Activated CD4-positive, CD25-positive, alpha-beta regulatory T cell treated with anti-CD3 and anti-CD28 coated beads, Interleukin-2, amount 50 U/mL, for 24 hours (primary cell): Measurements from ENCODE around the gene DHRS3.
A peak's percentile ranks its signal among the peaks of the same experiment; 100 is the strongest.
"Not testable (repeated sequence)": the region's sequence is repeated elsewhere in the genome, so short reads cannot be mapped to it uniquely, and the experiment has no call there.

Source experiments
- ATAC-seq, 2 donors: fragments of 150-1000 bp; cut with Tn5 transposase; one replicate each; pipeline ENCODE4 v1.10.0; 2021; ENCODE audit warnings: mild to moderate bottlenecking in 1 of 2, moderate library complexity in 1 of 2

DHRS3 gene

DNA sequence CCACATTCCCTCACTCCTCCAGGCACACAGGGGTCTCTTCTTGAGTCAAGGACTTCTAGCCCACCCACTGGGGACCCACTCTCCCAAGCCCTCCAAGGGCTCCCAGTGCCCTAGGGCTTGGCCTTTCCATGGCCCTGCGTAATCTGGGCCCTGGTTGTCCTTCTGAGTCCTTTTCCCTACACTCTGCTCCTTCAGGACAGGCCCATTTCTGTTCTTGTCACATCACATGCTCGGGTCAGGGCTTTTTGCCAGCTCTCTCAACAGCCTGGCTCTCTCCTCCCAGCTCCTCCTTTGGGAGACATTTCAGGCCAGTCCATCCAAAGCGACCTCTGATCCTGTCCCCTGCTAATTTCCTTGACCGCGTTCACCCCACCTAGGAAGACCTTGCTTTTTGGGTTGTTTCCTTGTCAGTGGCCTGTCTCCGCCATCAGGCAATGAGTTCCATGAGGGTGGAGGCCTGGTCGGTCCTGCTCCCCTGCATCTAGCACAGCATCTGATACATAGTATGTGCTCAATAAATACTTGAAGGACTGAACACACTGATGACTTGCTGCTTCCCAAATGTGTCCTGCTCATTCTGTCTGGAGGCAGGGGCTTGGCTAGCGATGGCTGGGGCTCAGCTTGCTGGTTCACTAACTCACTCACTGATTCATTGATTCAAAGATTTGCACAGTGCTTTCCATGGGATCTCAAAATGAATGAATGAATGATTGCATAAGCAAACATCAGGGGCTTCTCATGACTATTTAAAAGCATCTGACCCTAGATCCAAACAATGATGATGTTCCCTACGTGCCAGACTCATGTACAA lies 44.8 kb downstream of the DHRS3 start:
- no peak for ATAC-seq

DNA sequence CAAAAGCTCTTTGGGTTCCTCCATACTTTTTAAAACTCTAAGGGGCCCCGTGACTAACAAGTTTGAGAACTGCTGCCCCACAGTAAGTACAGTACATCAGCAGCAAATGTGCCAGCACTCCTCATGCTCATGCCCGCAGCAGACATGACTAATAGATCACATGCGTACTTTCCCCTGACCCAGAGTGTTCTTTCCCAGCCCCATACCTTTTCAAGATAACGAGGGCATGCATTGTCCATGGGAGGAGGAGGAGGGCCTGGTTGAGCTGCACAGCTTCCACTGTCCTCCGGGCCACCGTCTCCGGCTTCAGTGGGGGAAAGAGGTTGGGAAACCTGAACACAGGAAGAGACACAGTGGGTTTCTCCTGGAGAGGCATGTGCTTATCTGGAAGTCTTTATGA lies 45.5 kb downstream of the DHRS3 start:
- peak in 1 of 2 donors; percentile 46 for ATAC-seq

DNA sequence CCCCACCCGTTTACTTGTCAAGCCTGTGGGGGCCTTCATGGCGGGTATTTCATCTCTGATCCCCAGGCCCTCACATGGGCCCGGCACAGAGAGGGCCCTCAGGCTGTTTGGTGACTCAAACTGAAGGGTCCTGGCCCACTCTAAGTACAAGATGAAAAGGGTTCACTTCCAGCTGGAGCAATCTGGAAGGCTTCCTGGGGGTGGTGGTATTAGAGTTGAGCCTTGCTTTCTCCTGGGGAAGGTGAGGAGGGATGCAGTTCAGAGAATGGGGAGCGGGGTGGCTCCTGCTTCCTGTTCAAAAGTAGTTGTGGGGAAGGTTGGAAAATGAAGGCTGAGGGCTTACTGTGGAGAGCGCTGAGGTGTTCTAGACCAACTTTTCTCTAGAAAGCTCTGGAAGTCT lies 47.7 kb downstream of the DHRS3 start:
- ATAC-seq = no peak

DNA sequence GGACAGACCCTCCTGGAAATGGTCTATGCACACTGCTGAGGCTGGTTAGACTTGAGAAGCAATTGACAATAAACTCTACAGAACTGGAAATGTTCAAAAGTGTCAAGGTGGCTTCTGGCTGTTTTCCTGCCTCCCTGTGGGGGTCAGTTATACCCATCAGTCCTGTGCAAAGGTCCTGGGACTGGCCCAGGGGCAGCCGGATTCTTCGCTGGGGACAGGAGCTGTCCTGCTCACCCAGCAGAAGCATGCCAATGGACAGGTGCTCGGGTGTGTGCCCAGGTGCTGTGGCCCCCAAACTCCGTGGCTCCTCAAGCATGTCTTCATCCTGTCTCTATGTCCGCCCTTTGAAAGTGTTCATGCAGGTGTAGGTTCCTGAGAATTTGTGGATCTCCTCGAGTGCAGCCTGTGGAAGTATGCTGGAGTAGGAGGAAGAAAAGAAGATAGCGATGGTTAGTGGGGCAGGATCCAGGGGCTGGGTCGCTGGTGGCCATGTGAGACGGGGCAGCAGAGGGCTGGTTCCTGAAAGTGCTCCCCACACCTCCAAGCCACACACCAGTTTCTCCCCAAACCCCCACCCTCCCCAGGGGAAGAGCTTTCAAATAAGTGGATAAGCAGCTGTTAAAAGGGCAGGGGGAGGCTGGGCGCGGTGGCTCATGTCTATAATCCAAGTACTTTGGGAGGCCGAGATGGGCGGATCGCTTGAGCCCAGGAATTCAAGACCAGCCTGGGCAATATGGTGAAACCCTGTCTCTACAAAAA lies 49.8 kb downstream of the DHRS3 start:
- ATAC-seq = no peak

DNA sequence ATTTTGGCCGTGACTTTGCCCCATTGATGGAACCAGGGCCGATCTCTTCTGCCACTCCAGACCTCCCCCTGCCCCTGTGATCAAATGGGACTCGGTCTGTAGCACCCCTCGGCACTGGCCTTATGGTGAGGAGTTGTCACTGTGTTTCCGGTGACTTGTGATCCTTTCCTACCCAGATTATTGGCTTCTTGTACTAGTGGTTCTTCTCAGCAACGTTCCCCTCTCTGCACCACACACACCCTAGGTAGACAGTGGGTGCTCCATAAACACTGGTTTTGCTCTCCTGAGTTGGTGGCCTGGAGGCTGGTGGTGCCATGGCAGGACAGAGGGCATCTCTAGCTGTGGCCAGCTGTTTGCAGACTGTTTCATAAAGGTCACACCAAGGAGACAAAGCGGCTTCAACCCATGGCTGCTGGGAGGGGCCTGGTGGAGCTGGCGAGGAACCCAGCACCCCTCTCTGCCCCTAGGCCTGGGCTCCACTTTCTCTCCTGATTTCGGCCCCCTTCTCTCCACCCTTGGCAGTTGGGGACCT lies 50.7 kb downstream of the DHRS3 start:
- no peak for ATAC-seq

DNA sequence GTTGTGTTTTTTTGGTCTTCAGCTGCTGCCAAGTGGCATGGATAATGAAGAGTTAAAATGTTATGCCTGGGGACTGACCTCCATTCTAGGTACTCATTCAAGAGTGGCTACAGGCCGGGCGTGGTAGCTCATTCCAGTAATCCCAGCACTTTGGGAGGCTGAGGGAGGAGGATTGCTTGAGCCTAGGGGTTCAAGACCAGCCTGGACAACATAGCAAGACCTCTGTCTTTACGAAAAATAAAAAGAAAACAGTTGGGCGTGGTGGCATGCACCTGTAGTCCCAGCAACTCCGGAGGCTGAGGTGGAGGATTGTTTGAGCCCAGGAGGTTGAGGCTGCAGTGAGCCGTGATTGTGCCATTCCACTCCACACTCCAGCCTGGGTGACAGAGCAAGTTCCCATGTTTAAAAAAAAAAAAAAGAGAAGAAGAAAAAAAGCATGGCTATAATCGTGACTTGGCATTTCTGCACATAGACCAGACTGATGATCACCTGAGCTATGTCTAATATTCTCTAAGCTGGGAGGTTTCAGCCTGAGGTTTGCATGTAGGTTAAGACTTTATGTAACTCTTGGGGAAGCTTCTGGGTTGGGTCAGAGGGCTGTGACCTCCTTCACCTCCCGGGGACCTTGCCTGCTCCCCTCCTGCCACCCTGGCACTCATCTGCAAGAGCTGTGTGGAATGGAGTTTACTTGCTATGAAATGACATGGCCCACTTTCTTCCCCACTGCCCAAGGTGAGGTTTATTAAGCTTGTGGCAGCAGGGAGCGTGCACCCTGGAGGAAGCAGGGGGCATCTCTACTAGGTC lies 51.3 kb downstream of the DHRS3 start:
- no peak for ATAC-seq

DNA sequence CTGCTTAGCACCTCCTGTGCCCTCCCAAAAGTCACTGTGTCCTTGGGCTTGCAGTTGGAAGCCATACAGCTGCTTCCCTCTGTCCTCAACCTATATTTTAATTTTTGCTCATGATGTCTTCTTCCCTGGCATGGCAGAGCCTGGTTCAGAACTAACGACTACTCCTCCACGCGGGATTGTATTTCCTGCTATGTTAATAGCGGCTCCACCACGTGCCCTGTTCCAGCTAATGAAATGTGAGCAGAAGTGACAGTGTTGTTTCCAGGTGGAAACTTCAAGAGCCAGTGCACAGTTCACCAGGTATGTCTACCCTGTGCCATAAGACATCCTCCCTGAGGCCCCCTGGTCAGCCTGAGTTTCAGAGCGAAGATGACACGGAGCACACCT lies 52.1 kb downstream of the DHRS3 start:
- no peak for ATAC-seq

DNA sequence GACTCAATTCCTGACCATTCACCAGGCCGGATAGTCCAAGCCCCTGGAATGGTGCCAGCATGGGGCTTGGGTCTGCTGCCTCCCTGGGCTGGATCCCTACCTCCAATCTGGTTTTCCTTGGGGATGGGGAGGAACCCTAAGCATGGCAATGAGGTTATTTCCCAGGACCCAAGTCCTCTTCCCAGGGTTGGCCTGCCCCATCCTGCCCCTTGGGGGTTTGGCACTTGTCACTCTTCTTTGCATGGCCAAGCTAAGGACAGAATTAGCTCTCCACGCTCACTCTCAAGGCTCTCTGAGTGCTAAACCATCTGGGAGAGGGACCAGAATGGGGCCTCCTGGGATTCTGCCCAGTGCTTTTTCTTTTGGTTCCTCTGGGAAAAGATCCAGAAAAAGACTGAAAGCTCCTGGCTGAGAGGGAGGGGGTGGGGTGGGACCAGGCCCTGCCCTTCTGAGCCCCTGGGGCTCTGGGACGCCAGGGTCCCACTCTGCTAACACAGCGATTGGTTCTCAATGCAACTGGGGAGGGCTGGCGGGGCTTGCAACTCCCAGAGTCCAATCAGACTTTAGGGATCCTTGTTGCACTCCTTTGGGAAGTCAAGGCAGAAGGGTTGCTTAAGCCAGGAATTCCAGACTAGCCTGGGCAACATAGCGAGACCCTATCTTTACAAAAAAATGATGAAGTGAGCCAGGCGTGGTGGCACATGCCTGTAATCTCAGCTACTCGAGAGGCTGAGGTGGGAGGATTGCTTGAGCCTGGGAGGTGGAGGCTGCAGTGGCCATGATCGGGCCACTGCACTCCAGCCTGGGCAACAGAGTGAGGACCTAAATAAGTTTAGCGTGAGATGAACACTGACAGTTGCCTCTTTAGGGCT lies 52.7 kb downstream of the DHRS3 start:
- no peak for ATAC-seq

DNA sequence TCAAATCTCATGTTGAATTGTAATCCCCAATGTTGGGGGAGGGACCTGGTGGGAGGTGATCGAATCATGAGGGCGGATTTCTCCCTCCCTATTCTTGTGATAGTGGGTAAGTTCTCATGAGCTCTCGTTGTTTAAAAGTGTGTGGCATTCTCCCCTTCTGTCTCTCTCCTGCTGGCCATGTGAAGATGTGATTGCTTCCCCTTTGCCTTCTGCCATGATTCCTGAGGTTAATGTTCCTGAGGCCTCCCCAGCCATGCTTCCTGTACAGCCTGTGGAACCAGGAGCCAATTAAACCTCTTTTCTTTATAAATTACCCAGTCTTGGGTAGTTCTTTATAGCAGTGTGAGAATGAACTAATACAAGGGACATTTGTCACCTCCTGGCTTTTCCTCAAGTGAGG lies 53.8 kb downstream of the DHRS3 start:
- ATAC-seq = not testable (repeated sequence)

DNA sequence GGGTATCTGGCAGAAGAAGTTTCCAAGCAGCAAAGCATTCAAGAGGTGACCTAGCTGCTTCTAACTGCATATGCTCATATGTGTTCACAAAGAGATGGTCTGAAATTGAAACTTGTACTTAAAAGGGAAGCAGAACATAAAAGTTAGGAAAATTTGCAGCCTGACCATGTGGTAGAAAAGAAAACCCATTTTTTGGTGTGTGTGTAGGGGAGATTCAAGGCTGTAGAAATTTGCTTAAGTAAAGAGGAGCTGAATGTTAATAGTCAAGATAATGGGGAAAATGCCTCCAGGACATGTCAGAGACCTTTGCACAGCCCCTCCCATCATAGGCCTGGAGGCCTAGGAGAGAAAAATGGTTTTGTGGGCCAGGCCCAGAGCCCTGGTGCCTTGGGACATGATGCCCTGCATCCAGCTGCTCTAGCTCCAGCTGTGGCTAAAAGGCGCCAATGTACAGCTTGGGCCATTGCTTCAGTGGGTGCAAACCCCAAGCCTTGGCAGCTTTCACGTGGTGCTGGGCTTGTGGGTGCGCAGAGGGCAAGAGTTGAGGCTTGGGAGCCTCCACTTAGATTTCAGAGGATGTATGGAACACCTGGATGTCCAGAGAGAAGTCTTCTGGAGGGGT lies 54.9 kb downstream of the DHRS3 start:
- no peak for ATAC-seq

DNA sequence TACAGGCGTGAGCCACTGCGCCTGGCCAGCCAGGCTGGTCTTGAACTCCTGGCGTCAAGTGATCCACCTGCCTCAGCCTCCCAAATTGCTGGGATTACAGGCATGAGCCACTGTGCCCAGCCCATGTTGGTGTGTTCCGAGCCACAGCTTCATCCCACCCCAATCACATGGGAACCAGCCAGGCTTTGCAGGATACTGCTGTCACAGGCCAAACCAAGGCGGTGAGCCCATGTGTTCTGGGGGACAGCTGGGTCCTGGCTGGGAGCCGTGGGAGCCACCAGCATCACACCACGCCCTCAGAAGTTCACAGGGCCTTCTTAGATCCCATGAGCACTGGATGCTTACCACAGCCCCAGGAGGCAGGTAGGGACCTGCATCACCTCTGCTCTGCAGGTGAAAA lies 56.9 kb downstream of the DHRS3 start:
- no peak for ATAC-seq

DNA sequence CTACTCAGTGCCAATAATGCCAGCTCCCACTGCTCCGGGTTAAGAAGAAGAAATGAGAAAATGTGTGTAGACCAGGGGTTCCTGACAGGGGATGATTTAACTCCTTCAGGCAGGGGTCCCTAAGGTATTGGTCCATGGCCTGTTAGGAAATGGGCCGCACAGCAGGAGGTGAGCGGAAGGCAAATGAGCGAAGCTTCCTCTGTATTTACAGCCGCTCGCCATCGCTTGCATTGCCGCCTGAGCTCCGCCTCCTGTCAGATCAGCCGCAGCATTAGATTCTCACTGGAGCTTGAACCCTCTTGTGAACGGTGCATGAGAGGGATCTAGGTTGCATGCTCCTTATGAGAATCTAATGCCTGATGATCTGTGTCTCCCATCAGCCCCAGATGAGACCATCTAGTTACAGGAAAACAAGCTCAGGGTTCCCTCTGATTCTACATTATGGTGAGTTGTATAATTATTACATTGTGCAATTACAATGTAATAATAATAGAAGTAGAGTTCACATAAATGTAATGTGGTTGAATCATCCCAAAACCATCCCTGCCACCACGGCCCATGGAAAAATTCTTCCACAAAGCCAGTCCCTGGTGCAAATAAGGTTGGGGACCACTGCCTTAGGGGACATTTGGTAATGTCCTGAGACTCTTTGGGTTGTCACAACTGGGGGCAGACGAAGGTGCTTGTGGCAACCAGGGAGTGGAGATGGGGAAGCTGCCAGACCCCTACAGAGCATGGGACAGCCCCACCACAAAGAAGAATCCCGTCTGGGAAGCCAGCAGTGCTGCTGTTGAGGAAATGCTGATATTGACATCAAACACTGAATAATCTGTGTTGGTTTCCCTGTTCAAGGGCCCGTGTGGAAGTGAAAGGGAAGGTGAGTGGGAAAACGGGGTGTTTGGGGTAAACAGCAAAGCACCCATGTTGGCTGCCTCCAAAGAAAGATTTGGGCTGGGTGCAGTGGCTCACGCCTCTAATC lies 60.8 kb downstream of the DHRS3 start:
- no peak for ATAC-seq

DNA sequence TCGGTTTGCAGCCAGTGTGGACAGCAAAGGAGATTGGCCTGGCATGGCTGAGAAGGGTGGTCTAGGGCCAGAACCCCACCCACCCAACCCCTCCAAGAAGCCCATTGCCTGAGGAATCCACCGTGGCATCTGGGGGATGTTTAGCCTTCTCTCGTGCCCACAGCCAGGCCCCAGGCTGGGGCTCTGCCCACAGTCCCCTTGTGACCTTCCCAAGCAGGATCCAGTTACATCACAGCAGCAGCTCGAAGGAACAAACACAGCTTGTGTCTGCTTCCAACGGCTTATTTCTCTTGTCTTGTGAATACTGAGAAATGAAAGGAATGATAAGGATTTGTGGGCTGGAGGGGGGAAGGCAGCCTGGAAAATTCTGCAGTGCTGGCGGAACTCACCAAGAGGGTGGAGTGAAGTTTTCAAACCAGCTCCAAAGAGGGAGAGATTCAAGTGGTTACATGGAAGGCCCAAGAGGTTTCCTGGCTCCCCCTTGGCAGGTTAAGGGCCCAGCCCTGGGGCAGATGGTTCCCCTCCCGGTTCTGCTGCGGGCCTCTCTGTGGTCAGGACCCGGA lies 61.6 kb downstream of the DHRS3 start:
- no peak for ATAC-seq

DNA sequence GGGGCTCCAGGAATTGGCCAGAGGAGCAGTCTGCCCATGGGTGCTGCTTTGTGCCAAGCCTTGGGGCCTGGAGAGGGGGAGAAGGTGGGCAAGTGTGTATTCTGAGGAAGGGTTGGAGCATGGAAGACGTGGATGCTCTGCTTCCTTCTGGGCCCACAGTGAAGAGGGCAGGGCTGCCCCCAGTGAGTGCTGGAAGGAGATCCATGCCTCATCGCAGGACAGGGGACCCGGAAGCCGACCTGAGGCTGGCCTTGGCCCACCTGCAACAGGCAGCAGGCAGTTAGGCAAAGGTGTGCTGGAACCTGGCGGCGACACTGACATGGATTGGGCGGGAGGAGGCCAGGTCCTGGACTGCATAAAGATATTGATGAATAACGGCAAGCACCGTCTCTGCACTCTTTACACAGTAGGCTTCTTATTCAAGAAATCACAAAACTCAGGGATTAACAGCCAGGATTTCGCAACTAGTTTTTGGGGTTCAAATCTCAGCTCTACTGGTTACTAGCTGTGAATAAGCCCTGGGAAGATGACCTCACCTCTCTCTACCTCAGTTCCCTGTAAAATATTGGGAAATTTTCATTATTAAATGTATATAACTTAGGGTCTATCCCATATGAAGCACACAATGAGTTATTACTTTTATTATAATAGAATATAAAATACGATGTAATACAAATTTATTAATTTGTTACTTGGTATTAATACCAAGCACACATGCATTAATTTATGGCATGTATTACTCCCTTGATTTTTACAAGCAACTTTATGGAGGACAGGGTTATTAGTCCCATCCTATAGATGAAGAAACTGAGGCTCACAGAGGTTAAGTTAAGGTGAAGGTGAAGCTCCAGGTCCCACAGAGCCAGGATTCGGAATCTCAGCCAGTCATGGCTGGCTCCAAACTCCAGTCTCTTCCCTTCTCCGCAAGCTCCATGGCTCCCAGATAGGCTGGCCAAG lies 62.3 kb downstream of the DHRS3 start:
- no peak for ATAC-seq

DNA sequence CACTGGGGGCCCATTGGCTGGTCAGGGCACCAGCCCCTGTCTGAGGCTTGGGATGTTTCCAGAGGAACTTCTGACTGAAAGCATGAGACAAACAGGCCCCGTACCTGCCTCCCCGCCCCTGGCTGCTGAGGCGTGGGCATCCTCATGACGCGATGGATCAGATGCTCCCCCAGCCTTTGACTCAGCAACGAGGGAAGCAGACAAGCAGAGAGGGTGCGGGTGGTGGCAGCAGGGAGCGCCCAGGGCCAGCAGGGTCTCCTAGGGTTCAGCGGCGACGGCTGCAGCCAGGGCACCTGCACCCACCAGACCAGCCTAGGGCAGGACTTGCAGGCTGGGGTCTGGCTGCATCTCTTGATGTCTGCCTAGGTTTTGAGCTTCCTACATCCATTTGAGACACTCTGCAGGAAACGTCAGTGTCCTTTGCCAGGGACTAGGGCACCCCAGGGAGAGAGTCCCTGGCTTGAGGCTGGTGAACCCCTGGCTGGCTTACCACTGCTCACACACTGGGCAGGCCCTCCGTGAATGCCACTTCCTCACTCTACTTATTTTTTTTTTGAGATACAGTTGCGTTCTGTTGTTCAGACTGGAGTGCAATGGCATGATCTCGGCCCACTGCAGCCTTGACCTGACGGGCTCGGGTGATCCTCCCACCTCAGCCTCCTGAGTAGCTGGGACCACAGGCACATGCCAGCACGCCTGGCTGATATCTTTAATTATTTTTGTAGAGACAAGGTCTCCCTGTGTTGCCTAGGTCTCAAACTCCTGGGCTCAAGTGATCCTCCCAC lies 63.3 kb downstream of the DHRS3 start:
- ATAC-seq = no peak

DNA sequence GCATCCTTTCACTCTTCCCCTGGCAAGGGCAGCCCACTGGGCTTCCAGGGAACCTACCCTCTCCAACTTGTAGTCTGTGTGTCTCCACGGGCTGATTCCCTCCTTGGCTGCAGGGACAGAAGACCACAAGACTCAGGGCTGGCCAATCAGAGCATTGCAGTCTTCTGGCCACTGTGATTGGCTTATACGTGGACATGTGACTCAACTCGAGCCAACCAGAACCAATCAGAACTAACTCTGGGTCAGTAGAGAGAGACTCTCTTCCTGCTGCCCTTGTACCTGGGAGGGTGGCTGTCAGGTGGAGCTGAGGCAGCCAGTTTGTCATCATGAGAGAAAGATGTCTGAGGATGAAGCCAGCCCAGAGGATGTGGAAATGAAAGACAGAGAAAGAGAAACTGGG lies 64.0 kb downstream of the DHRS3 start:
- ATAC-seq = no peak

DNA sequence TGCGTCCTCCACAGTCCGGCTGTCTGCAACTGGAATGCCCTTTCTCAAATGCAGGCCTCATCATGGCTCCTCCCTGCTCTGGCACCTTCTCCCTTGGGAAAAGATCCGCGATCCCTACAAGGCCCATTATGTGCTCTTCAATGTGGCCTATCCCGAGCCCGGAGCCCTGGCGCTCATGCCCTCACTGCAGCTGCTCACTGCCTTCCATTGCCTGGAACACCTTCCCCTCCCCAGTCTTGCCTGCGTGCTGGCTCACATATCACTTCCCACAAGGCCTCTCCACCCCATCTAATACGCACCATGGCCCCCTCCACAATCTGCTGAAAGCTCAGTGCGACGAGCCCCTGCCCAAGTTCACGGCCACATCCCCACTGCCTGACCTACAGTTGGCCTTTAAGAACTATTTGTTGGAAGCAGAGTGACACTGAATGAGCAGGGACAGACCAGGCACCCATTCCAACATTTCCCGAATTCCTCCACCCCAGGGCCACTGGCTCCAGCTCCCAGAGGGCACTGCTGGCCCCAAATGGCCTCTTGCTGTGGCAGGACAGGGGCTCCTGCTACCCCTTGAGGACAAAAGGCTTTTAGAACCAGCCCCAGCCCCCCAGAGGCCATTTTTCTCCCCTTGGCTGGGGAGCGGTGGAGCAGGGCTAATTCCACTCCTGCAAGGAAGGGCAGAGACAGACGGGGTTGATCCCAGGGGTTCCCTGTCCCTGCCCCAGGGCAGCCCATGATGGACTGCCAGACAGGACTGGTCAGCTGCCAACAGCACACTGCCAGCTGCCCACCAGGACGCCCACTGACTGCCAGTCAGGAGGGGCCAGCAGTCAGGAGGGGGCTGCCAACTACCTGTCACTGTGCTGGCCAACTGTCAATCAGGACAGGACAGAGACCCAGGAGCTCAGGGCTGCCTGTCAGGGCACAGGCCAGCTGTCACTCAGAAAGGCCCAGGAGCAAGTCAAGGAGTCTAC lies 64.8 kb downstream of the DHRS3 start:
- ATAC-seq = no peak
